ENCODE results near the gene SNRNP35. TPM values are rescaled to one million over a fixed set of nuclear protein-coding genes. Genes with fewer than 3 reads are reported as not detected.

SNRNP35 gene
- total RNA-seq, 1 experiment from 2014 or later, result 18.0 TPM

- H3K4me1 Mint-ChIP-seq (ENCODE audit: insufficient read depth, unreplicated experiment), result peaks cover 19% of the 10 kb centered on the region
- H3K9me3 Mint-ChIP-seq (ENCODE audit: unreplicated experiment), result no peaks in the 10 kb centered on the region
- POLR2A ChIA-PET, result interaction anchor here (0.6 kb wide), 1 partner anchor 16 kb away, joined by 3 read pairs; no protein-coding TSS in a partner anchor
- no peaks in the 10 kb centered on the region for H3K27me3 Mint-ChIP-seq (ENCODE audit: insufficient read depth, unreplicated experiment)
- no peak for TF ChIP-seq CTCF (IDR thresholded peaks at IDR 0.05; ENCODE audit: unreplicated experiment)
- no peak overlapping the region for H3K4me3 Mint-ChIP-seq (ENCODE audit: unreplicated experiment)
- CTCF ChIA-PET, result interaction anchor here (0.6 kb wide), 1 partner anchor 46 kb away, joined by 3 read pairs; no protein-coding TSS in a partner anchor
- H3K36me3 Mint-ChIP-seq (ENCODE audit: insufficient read depth, unreplicated experiment), result peaks cover 32% of the 10 kb centered on the region
- no TSS peak for BruUV-seq (replicated peaks)
- H3K27ac Mint-ChIP-seq (ENCODE audit: low read depth, unreplicated experiment), result no peak overlapping the region
- intact Hi-C loops (cut with micrococcal nuclease), result no loop called here
- DNase-seq (ENCODE audit: unreplicated experiment), result no peak
These were observed 58.4 kb downstream of the SNRNP35 start for GRCh38 chr12:123516216-123516780.

Other genes starting within 250 kb of the SNRNP35 start
- gene MPHOSPH9, start 225.0 kb upstream of the SNRNP35 start, total RNA-seq (2022), result 27.5 and 40.4 TPM in 2 replicates
- 21.9 and 26.5 TPM in 2 replicates for gene MTRFR, start 224.7 kb upstream of the SNRNP35 start, total RNA-seq (2022)
- gene CDK2AP1, start 186.3 kb upstream of the SNRNP35 start, total RNA-seq (2022), result 84.6 and 88.6 TPM in 2 replicates
- 30.3 and 32.4 TPM in 2 replicates for gene SBNO1, start 93.3 kb upstream of the SNRNP35 start, total RNA-seq (2022)
- 113 and 116 TPM in 2 replicates for gene KMT5A, start 74.0 kb upstream of the SNRNP35 start, total RNA-seq (2022)
- gene RILPL2, start 21.5 kb upstream of the SNRNP35 start, total RNA-seq (2022), result 2.6 and 3.0 TPM in 2 replicates
- gene RILPL1, start 75.6 kb downstream of the SNRNP35 start, total RNA-seq (2022), result 21.5 and 22.9 TPM in 2 replicates
- 302 and 327 TPM in 2 replicates for gene TMED2, start 126.4 kb downstream of the SNRNP35 start, total RNA-seq (2022)
- 28.4 and 30.5 TPM in 2 replicates for gene DDX55, start 144.0 kb downstream of the SNRNP35 start, total RNA-seq (2022)
- 38.9 and 47.3 TPM in 2 replicates for gene EIF2B1, start 175.5 kb downstream of the SNRNP35 start, total RNA-seq (2022)
- 76.9 and 85.0 TPM in 2 replicates for gene GTF2H3, start 175.7 kb downstream of the SNRNP35 start, total RNA-seq (2022)
- 5.0 and 9.4 TPM in 2 replicates for gene TCTN2, start 213.0 kb downstream of the SNRNP35 start, total RNA-seq (2022)